ENCODE results near the gene OXER1. TPM values are rescaled to one million over a fixed set of nuclear protein-coding genes. Genes with fewer than 3 reads are reported as not detected.

Gene OXER1
- total and polyA plus RNA-seq, 2 of the 13 experiments (the other 11 are each of a cell fraction or from before 2014, with no cell fraction given) = 8.0 to 9.0 TPM

DNA sequence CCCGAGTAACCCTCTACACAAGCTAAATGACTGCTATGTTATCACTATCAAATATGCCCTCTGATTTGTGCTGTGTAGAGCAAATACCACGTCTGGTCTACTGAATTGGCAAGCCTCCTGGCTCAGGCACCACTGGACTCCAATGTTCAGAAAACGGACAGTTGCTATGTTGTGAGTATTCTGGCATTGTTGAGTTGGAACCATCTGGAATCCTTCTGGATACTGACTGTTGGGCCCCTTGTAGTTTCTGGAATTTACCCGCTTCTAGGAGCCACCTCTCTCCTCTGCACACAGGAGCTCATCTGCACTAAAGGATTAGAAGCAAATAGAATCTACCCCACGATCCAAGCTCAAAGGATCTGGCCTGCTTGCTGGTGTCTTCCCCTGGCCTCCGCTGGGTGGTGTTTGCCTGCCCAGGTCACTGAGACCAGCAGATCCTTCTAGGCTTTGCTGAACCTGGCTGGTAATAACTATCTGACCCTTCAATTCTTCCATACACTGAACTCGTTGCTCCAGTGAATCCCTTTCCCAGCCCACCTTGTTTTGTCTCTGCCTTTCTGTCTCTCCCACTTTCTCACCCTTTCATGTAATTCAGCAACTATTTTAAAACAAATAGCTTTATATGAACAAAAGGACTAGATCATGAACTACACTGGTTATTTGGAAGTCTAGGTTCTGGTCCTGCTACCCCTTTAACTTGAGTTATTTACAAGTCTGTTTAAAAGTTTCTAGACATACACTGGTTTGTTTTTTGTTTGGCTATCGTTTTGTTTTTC, 30.5 kb upstream of the OXER1 start (continued):
- TF ChIP-seq ZNF138 (CRISPR knock-in tag; IDR thresholded peaks at IDR 0.05; ENCODE audit: low read depth) (no peak), ZNF282 (IDR thresholded peaks at IDR 0.05; ENCODE audit: partially characterized antibody) (no peak), ZNF652 (CRISPR knock-in tag; IDR thresholded peaks at IDR 0.05; ENCODE audit: borderline replicate concordance, low read depth) (no peak), KAT2B (IDR thresholded peaks at IDR 0.05; ENCODE audit: borderline replicate concordance, low read depth, low read length) (no peak), PRMT3 (CRISPR knock-in tag; IDR thresholded peaks at IDR 0.05; ENCODE audit: borderline replicate concordance, low read depth) (no peak), NR2F2 (IDR thresholded peaks at IDR 0.05; ENCODE audit: borderline replicate concordance, low read depth) (no peak), NR2F1 (CRISPR knock-in tag; IDR thresholded peaks at IDR 0.05) (no peak), ARNTL (CRISPR knock-in tag; IDR thresholded peaks at IDR 0.05) (peak; percentile 18; the same call in 1 of the 2 replicates), RFX5 (IDR thresholded peaks at IDR 0.05; ENCODE audit: low read depth, low read length) (no peak), GABPB1 (CRISPR knock-in tag; IDR thresholded peaks at IDR 0.05) (no peak), MZF1 (CRISPR knock-in tag; IDR thresholded peaks at IDR 0.05; ENCODE audit: borderline replicate concordance) (no peak), HNRNPK (IDR thresholded peaks at IDR 0.05; ENCODE audit: low read depth, low read length, poor library complexity, severe bottlenecking) (no peak), EED (CRISPR knock-in tag; IDR thresholded peaks at IDR 0.05) (no peak), RARA (CRISPR knock-in tag; IDR thresholded peaks at IDR 0.05) (peak; percentile 52), ZNF441 (CRISPR knock-in tag; IDR thresholded peaks at IDR 0.05; ENCODE audit: borderline replicate concordance) (0 out of 2 replicates have a peak, but pooled peaks have one; percentile 35), CENPT (CRISPR knock-in tag; IDR thresholded peaks at IDR 0.05; ENCODE audit: low read depth) (no peak), ZNF670 (CRISPR knock-in tag; IDR thresholded peaks at IDR 0.05; ENCODE audit: borderline replicate concordance) (peak; percentile 43; the same call in 1 of the 2 replicates), NAIF1 (CRISPR knock-in tag; IDR thresholded peaks at IDR 0.05; ENCODE audit: borderline replicate concordance) (no peak)
- TF ChIP-seq, protein P1, sequence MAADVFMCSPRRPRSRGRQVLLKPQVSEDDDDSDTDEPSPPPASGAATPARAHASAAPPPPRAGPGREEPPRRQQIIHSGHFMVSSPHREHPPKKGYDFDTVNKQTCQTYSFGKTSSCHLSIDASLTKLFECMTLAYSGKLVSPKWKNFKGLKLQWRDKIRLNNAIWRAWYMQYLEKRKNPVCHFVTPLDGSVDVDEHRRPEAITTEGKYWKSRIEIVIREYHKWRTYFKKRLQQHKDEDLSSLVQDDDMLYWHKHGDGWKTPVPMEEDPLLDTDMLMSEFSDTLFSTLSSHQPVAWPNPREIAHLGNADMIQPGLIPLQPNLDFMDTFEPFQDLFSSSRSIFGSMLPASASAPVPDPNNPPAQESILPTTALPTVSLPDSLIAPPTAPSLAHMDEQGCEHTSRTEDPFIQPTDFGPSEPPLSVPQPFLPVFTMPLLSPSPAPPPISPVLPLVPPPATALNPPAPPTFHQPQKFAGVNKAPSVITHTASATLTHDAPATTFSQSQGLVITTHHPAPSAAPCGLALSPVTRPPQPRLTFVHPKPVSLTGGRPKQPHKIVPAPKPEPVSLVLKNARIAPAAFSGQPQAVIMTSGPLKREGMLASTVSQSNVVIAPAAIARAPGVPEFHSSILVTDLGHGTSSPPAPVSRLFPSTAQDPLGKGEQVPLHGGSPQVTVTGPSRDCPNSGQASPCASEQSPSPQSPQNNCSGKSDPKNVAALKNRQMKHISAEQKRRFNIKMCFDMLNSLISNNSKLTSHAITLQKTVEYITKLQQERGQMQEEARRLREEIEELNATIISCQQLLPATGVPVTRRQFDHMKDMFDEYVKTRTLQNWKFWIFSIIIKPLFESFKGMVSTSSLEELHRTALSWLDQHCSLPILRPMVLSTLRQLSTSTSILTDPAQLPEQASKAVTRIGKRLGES (CRISPR knock-in tag; IDR thresholded peaks at IDR 0.05; ENCODE audit: borderline replicate concordance) = no peak
- TF ChIP-seq, protein P2, sequence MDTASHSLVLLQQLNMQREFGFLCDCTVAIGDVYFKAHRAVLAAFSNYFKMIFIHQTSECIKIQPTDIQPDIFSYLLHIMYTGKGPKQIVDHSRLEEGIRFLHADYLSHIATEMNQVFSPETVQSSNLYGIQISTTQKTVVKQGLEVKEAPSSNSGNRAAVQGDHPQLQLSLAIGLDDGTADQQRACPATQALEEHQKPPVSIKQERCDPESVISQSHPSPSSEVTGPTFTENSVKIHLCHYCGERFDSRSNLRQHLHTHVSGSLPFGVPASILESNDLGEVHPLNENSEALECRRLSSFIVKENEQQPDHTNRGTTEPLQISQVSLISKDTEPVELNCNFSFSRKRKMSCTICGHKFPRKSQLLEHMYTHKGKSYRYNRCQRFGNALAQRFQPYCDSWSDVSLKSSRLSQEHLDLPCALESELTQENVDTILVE (CRISPR knock-in tag; IDR thresholded peaks at IDR 0.05) = peak; percentile 50; the same call in 1 of the 2 replicates
- TF ChIP-seq, protein P3, sequence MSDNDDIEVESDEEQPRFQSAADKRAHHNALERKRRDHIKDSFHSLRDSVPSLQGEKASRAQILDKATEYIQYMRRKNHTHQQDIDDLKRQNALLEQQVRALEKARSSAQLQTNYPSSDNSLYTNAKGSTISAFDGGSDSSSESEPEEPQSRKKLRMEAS (IDR thresholded peaks at IDR 0.05) = peak; percentile 64; the same call in 1 of the 2 replicates
- TF ChIP-seq, protein P4, sequence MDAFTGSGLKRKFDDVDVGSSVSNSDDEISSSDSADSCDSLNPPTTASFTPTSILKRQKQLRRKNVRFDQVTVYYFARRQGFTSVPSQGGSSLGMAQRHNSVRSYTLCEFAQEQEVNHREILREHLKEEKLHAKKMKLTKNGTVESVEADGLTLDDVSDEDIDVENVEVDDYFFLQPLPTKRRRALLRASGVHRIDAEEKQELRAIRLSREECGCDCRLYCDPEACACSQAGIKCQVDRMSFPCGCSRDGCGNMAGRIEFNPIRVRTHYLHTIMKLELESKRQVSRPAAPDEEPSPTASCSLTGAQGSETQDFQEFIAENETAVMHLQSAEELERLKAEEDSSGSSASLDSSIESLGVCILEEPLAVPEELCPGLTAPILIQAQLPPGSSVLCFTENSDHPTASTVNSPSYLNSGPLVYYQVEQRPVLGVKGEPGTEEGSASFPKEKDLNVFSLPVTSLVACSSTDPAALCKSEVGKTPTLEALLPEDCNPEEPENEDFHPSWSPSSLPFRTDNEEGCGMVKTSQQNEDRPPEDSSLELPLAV (CRISPR knock-in tag; conservative IDR thresholded peaks at IDR 0.05; ENCODE audit: low read depth) = no peak
